ENCODE data around the gene KRTAP29-1. TPM values are rescaled to one million over a fixed set of nuclear protein-coding genes. Genes with fewer than 3 reads are reported as not detected.
"Not testable (repeated sequence)": the region's sequence is repeated elsewhere in the genome, so short reads cannot be mapped to it uniquely, and the experiment has no call there.

KRTAP29-1 gene
- total RNA-seq (2021; ENCODE audit: unreplicated experiment) (not detected), Bru-seq, nascent RNA (not detected), BruChase-seq, experiment 1, labeled RNA remaining after a 2-hour chase (not detected), BruChase-seq, experiment 2, labeled RNA remaining after a 6-hour chase (not detected)
- not detected for polyA plus RNA-seq (2012; ENCODE audit: insufficient read length)
- long read RNA-seq: 0 reads

- no peak for DNase-seq (ENCODE audit: low read depth, low spot score)
- ChIA-PET POLR2A (no interaction called here), CTCF (no interaction called here)
- Histone ChIP-seq H3K4me1 (ENCODE audit: control insufficient read depth, insufficient read depth, low read length) (no peaks in the 10 kb centered on the region), H3K9me3 (ENCODE audit: control insufficient read depth, insufficient read depth, low read depth, low read length) (no peaks in the 10 kb centered on the region), H3K27ac (ENCODE audit: low read length) (no peak within 1 kb of the TSS), H3K36me3 (ENCODE audit: control insufficient read depth, insufficient read depth, low read length) (no peaks in the 10 kb centered on the region), H3K4me3 (ENCODE audit: low read depth in 2 of 2, low read length in 2 of 2) (no peak within 1 kb of the TSS), H3K27me3 (ENCODE audit: control insufficient read depth, insufficient read depth, low read length) (peaks cover 2% of the 10 kb centered on the region; the same call in 1 of the 2 replicates)
- no peak for TF ChIP-seq POLR2AphosphoS5 (IDR thresholded peaks at IDR 0.05; ENCODE audit: low read depth, low read length)
- TF ChIP-seq SIN3A (IDR thresholded peaks at IDR 0.05; ENCODE audit: borderline replicate concordance, insufficient read depth, low read depth, low read length): no peak
- TF ChIP-seq REST (IDR thresholded peaks at IDR 0.05; ENCODE audit: insufficient read depth in 1 of 2, low read depth in 2 of 2, low read length in 1 of 2): no peak
- no peak for TF ChIP-seq CTCF (IDR thresholded peaks at IDR 0.05)
- no peak for TF ChIP-seq TCF7L2 (IDR thresholded peaks at IDR 0.05; ENCODE audit: low read depth, low read length)
- in situ Hi-C loops (cut with HindIII; ENCODE audit: low pct_unique_long_range_greater_than_20kb, low sequenced_read_pairs): no loop called here
- BruUV-seq (replicated peaks): no TSS peak
- intact Hi-C loops (cut with micrococcal nuclease; ENCODE audit: unreplicated experiment): no loop called here
- ATAC-seq: no peak
Observed at GRCh38 chr17:41301916-41302901, at the start of gene KRTAP29-1. TSS of gene KRTAP29-1 (minus strand) at chr17:41302851. CDS start at chr17:41302851, 0 bp downstream.

GRCh38 chr17:41351177-41351576 lies 48.5 kb upstream of the KRTAP29-1 start:
- Histone ChIP-seq H3K27ac (ENCODE audit: low read length) (no peak overlapping the region), H3K36me3 (ENCODE audit: control insufficient read depth, insufficient read depth, low read length) (no peaks in the 10 kb centered on the region), H3K27me3 (ENCODE audit: control insufficient read depth, insufficient read depth, low read length) (no peaks in the 10 kb centered on the region; the same call in 1 of the 2 replicates), H3K4me1 (ENCODE audit: control insufficient read depth, insufficient read depth, low read length) (no peaks in the 10 kb centered on the region), H3K9me3 (ENCODE audit: control insufficient read depth, insufficient read depth, low read depth, low read length) (no peaks in the 10 kb centered on the region), H3K4me3 (ENCODE audit: low read depth in 2 of 2, low read length in 2 of 2) (no peak overlapping the region)
- DNase-seq (ENCODE audit: low read depth, low spot score) (no peak), ATAC-seq (no peak)
- in situ Hi-C loops (cut with HindIII; ENCODE audit: low pct_unique_long_range_greater_than_20kb, low sequenced_read_pairs): no loop called here
- no peak for TF ChIP-seq CTCF (IDR thresholded peaks at IDR 0.05)
- TF ChIP-seq REST (IDR thresholded peaks at IDR 0.05; ENCODE audit: insufficient read depth in 1 of 2, low read depth in 2 of 2, low read length in 1 of 2): no peak
- no peak for TF ChIP-seq SIN3A (IDR thresholded peaks at IDR 0.05; ENCODE audit: borderline replicate concordance, insufficient read depth, low read depth, low read length)
- no peak for TF ChIP-seq TCF7L2 (IDR thresholded peaks at IDR 0.05; ENCODE audit: low read depth, low read length)
- no peak for TF ChIP-seq POLR2AphosphoS5 (IDR thresholded peaks at IDR 0.05; ENCODE audit: low read depth, low read length)
- POLR2A ChIA-PET: no interaction called here
- intact Hi-C loops (cut with micrococcal nuclease; ENCODE audit: unreplicated experiment): no loop called here
- CTCF ChIA-PET: no interaction called here
- BruUV-seq (replicated peaks): no TSS peak

GRCh38 chr17:41350381-41350878 lies 47.8 kb upstream of the KRTAP29-1 start, which contains the start of gene KRT33A:
TSS of gene KRT33A (minus strand) at chr17:41350828. CDS start at chr17:41350767, 61 bp downstream.
- DNase-seq (ENCODE audit: low read depth, low spot score); intact Hi-C loops (cut with micrococcal nuclease; ENCODE audit: unreplicated experiment); H3K27ac ChIP-seq (ENCODE audit: low read length); H3K4me3 ChIP-seq (ENCODE audit: low read depth in 2 of 2, low read length in 2 of 2); H3K9me3 ChIP-seq (ENCODE audit: control insufficient read depth, insufficient read depth, low read depth, low read length); H3K4me1 ChIP-seq (ENCODE audit: control insufficient read depth, insufficient read depth, low read length); H3K36me3 ChIP-seq (ENCODE audit: control insufficient read depth, insufficient read depth, low read length); in situ Hi-C loops (cut with HindIII; ENCODE audit: low pct_unique_long_range_greater_than_20kb, low sequenced_read_pairs); H3K27me3 ChIP-seq (ENCODE audit: control insufficient read depth, insufficient read depth, low read length); BruUV-seq (replicated peaks); CTCF ChIA-PET; POLR2A ChIA-PET; ATAC-seq: not testable (repeated sequence)

Measured in Panc1 (cell line).